ELF-1 (cell line): Measurements from ENCODE around the gene TP53AIP1.

Source experiments
- DNase-seq: peaks from one replicate; pipeline ENCODE4 v3.0.0-alpha.2; 2016; ENCODE audit warnings: low read depth, low spot score

The TP53AIP1 gene

DNA sequence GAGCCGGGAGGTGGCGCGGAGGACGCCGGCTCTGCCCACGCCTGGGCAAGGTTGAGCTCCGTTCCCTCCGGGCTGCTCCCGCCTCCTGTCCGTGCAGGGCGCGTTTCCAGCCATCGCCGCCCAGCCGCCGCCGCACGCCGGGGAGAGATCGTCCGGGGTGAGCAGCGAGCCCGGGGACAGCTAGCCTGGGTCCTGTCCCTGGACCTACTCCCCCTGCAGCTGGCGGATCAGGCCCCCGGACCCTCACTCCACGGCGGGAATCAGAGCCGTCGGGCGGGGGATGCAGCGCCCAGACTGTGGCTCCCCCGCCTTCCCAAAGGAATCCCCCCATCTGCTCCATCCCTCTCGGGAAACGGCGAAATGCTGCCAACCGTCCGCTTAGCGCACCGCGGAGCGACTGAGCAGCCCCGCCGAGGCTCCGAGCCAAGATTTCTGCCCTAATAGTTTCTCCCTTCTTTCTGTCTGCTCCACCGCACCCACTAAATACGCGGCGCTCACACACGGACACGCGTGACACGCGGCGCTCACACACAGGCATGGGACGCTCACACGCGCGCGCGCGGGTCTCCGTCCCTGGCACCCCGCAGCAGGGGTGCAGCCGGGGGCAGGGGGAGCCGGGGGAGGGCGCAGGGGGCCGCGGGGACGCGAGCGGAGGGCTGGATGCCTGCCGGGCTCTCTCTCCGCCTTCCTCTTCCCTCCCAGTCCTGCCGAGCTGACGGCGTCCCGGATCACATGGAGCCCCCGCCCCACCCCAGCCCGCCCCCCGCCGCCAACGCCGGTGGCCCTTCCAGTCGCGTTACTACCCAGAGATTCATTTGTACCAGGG lies 51.9 kb downstream of the TP53AIP1 start, which contains the start of gene KCNJ5:
Gene KCNJ5 (plus strand): TSS at position 814 of the 826 bp plus-strand sequence. CDS start 19,918 bp downstream, outside the sequence.
- DNase-seq, result peak; percentile 53

DNA sequence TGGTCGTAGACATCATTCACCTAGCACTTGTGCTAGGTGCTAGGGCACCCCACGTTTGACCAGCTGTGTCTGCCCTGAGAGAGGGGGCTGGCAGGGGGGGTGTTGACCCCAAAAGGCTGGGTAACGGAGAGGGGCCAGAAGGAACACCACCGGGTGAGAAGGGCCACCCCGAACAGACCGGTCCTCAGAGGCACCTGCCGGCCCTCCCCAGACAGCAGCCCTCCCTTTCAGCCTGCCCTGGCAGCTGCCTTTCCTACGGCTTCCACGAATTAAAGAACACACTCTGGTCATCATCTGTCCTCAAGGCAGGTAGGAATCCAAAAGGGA lies 52.5 kb downstream of the TP53AIP1 start:
- no peak for DNase-seq

DNA sequence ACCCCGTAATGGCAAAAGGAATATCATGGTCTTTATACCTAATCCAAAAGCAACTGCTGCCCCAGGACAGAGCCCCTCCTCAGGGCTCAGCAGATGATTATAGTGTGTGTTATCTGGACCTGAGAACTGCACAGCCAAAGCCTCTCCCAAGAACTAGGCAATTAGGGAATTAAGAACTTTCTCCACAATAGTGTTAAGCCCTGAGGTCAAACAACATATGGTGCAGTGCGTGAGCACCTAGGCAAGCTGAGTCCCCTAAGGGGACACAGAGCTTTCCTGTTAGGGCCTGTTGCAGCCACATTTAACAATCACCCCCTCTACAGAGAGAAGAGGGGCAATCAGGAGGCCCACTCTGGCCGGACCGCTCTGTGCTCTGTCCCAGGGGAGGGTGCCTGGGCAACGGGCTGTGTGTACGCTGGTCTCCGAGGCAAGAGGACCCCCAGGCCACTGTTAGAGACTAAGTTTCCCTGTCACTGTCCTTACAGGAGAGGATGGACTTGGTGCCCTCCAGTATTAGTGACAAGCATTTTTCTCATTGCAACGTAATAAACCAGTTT lies 52.9 kb downstream of the TP53AIP1 start:
- DNase-seq, result peak; percentile 41

DNA sequence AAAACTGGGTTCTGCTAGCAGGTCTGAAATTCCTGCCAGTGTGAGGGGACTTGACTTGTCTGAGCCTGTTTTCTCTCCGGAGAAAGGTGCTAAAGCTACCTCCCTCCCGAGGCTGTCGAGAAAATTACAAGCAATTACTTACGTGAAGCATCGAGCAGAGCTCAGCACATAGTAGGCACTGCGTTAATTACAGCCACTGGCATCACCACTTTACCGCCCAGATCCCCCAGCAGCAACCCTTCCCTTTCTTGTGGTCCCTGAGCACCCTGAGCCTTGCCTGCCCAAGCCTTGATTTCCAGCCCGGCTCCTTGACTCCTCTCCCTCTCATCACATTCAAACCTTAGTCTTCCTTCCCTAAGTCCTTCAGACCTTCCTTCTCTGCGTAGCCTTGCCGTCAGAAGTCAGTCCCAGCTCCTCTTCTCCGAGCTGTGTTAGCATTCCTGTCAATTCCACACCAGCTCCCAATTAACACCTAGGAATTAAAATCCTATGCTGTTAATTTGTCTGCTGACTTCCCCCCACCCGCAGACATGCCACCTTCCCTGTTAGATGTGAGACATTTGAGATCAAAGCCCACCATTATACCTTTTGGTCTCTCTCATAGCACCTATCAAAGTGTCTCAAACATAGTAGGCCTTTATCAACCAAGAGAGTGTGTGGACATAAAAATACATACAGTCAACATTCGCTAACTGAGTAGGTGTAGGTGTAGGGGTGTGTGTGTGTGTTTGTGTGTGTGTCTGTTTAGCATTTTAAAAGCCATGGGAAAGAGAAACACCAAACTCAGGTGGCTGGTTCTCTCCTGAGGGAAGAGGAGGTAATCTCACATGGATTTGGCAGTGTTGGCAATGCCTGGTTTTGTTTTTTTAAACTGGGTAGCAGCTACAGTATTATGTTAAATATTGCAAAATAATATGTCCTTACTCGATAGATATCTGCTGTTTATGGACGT lies 54.4 kb downstream of the TP53AIP1 start:
- DNase-seq, result peak; percentile 63

DNA sequence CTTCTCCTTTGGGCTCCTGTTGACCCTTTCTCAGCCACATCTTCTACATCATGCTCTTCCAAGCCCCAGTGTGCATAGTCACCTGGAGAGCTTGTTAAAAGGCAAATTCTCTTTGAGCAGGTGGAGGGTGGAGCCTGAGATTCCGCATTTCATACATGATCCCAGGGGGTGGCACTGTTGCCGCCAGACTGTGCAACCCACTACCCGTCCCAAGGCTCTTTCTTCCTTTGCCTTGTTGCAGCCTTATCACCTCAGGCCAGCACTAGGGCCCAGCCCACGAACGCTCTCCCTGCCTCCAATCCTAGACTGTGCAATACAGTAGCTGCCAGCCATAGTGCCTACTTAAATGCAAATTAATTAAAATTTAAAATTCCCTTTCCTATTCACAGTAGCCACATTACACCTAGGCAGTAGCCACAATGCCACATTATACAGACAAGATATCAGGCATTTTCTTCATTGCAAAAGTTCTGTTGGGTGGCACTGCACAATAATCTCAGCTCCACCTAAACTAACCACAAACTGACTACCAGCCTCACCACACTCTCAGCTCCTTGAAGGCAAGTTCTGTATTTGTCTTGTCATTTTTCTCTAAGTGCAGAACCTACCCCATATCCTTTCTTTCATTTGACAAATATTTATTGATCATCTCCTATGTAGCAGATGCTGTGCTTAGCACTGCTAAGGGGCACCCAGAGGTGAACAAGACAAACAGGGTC lies 56.1 kb downstream of the TP53AIP1 start:
- peak; percentile 50 for DNase-seq
